ENCODE results near the gene HK1.

The HK1 gene

GRCh38 chr10:69403066-69403465 lies 124.8 kb downstream of the HK1 start:
- DNase-seq (ENCODE audit: low read depth in 2 of 2): no peak

- DNase-seq (ENCODE audit: low read depth in 2 of 2): no peak
Observed at GRCh38 chr10:69403519-69403918, 125.2 kb downstream of the HK1 start.

GRCh38 chr10:69404786-69405185 lies 126.5 kb downstream of the HK1 start:
- no peak for DNase-seq (ENCODE audit: low read depth in 2 of 2)

- no peak for DNase-seq (ENCODE audit: low read depth in 2 of 2)
Observed at GRCh38 chr10:69405221-69405620, 126.9 kb downstream of the HK1 start.

- DNase-seq (ENCODE audit: low read depth in 2 of 2): no peak
Observed at GRCh38 chr10:69406302-69406811, 128.1 kb downstream of the HK1 start.

- no peak for DNase-seq (ENCODE audit: low read depth in 2 of 2)
Observed at GRCh38 chr10:69406816-69407580, 128.7 kb downstream of the HK1 start.

GRCh38 chr10:69407621-69408301 lies 129.5 kb downstream of the HK1 start:
- no peak for DNase-seq (ENCODE audit: low read depth in 2 of 2)

GRCh38 chr10:69408318-69409175 lies 130.3 kb downstream of the HK1 start:
- peak; percentile 84 to 85 for DNase-seq (ENCODE audit: low read depth in 2 of 2)

- no peak for DNase-seq (ENCODE audit: low read depth in 2 of 2)
Observed at GRCh38 chr10:69409176-69409495, 130.8 kb downstream of the HK1 start.

GRCh38 chr10:69409968-69410367 lies 131.7 kb downstream of the HK1 start:
- DNase-seq (ENCODE audit: low read depth in 2 of 2): no peak

- no peak for DNase-seq (ENCODE audit: low read depth in 2 of 2)
Observed at GRCh38 chr10:69410487-69410886, 132.2 kb downstream of the HK1 start.

- no peak for DNase-seq (ENCODE audit: low read depth in 2 of 2)
Observed at GRCh38 chr10:69411476-69411875, 133.2 kb downstream of the HK1 start.

- no peak for DNase-seq (ENCODE audit: low read depth in 2 of 2)
Observed at GRCh38 chr10:69412232-69412790, 134.0 kb downstream of the HK1 start.

- no peak for DNase-seq (ENCODE audit: low read depth in 2 of 2)
Observed at GRCh38 chr10:69413221-69413865, 135.0 kb downstream of the HK1 start.

GRCh38 chr10:69414036-69415018 lies 136.0 kb downstream of the HK1 start:
- no peak for DNase-seq (ENCODE audit: low read depth in 2 of 2)

GRCh38 chr10:69415049-69415448 lies 136.8 kb downstream of the HK1 start:
- no peak for DNase-seq (ENCODE audit: low read depth in 2 of 2)

- no peak for DNase-seq (ENCODE audit: low read depth in 2 of 2)
Observed at GRCh38 chr10:69415951-69416350, 137.7 kb downstream of the HK1 start.

- no peak for DNase-seq (ENCODE audit: low read depth in 2 of 2)
Observed at GRCh38 chr10:69416695-69417094, 138.4 kb downstream of the HK1 start, which contains the start of gene TACR2. TACR2 (minus strand) TSS chr10:69416918; CDS start chr10:69416323, 595 bp downstream.

- no peak for DNase-seq (ENCODE audit: low read depth in 2 of 2)
Observed at GRCh38 chr10:69417542-69417941, 139.2 kb downstream of the HK1 start.
